ENCODE measurements around the gene ACOX3.

ACOX3 gene

GRCh38 chr4:8439168-8439567, 1.4 kb downstream of the ACOX3 start:
- Histone ChIP-seq H3K36me3 (ENCODE audit: insufficient read depth, low read length) (no peaks in the 10 kb centered on the region), H3K27me3 (ENCODE audit: insufficient read depth, low read length) (no peaks in the 10 kb centered on the region), H3K9me3 (ENCODE audit: low read length) (no peaks in the 10 kb centered on the region), H3K27ac (ENCODE audit: low read depth, low read length, poor library complexity, severe bottlenecking) (no peak overlapping the region), H3K4me2 (ENCODE audit: low read length) (peak overlapping the region; percentile 61), H4K20me1 (ENCODE audit: insufficient read depth, low read length) (no peaks in the 10 kb centered on the region), H3K9ac (ENCODE audit: low read length) (no peak overlapping the region), H3K4me3 (ENCODE audit: low read depth, low read length, poor library complexity, severe bottlenecking) (peak overlapping the region; percentile 86), H3K4me1 (ENCODE audit: insufficient read depth, low read length, severe bottlenecking) (peaks cover 55% of the 10 kb centered on the region), H2AFZ (ENCODE audit: low read length) (no peak overlapping the region), H3K79me2 (ENCODE audit: insufficient read depth, low read length) (0 out of 2 replicates have a peak, but pooled peaks cover 12% of the 10 kb centered on the region), H3F3A (ENCODE audit: insufficient read depth, low read length) (no peaks in the 10 kb centered on the region), H3K9me2 (ENCODE audit: low read depth, low read length) (no peaks in the 10 kb centered on the region)
- TF ChIP-seq EZH2 (IDR thresholded peaks at IDR 0.05; ENCODE audit: borderline replicate concordance, low read length), result no peak
- no peak for TF ChIP-seq CTCF (IDR thresholded peaks at IDR 0.05; ENCODE audit: low read length)

GRCh38 chr4:8438743-8439142, 1.8 kb downstream of the ACOX3 start:
- H3K27me3 ChIP-seq (ENCODE audit: insufficient read depth, low read length), result no peaks in the 10 kb centered on the region
- H3K4me3 ChIP-seq (ENCODE audit: low read depth, low read length, poor library complexity, severe bottlenecking), result no peak overlapping the region
- H3K4me2 ChIP-seq (ENCODE audit: low read length), result peak overlapping the region; percentile 61; the same call in 1 of the 2 replicates
- no peak overlapping the region for H2AFZ ChIP-seq (ENCODE audit: low read length)
- no peaks in the 10 kb centered on the region for H4K20me1 ChIP-seq (ENCODE audit: insufficient read depth, low read length)
- no peak overlapping the region for H3K27ac ChIP-seq (ENCODE audit: low read depth, low read length, poor library complexity, severe bottlenecking)
- H3K9ac ChIP-seq (ENCODE audit: low read length), result no peak overlapping the region
- no peak for TF ChIP-seq CTCF (IDR thresholded peaks at IDR 0.05; ENCODE audit: low read length)
- TF ChIP-seq EZH2 (IDR thresholded peaks at IDR 0.05; ENCODE audit: borderline replicate concordance, low read length), result no peak
- 0 out of 2 replicates have a peak, but pooled peaks cover 12% of the 10 kb centered on the region for H3K79me2 ChIP-seq (ENCODE audit: insufficient read depth, low read length)
- peaks cover 55% of the 10 kb centered on the region for H3K4me1 ChIP-seq (ENCODE audit: insufficient read depth, low read length, severe bottlenecking)
- no peaks in the 10 kb centered on the region for H3K9me2 ChIP-seq (ENCODE audit: low read depth, low read length)
- H3K36me3 ChIP-seq (ENCODE audit: insufficient read depth, low read length), result no peaks in the 10 kb centered on the region
- no peaks in the 10 kb centered on the region for H3F3A ChIP-seq (ENCODE audit: insufficient read depth, low read length)
- H3K9me3 ChIP-seq (ENCODE audit: low read length), result no peaks in the 10 kb centered on the region

GRCh38 chr4:8437281-8437680, 3.2 kb downstream of the ACOX3 start:
- TF ChIP-seq CTCF (IDR thresholded peaks at IDR 0.05; ENCODE audit: low read length) (no peak), EZH2 (IDR thresholded peaks at IDR 0.05; ENCODE audit: borderline replicate concordance, low read length) (no peak)
- Histone ChIP-seq H3K27me3 (ENCODE audit: insufficient read depth, low read length) (no peaks in the 10 kb centered on the region), H3K4me2 (ENCODE audit: low read length) (no peak overlapping the region), H3K79me2 (ENCODE audit: insufficient read depth, low read length) (0 out of 2 replicates have a peak, but pooled peaks cover 6% of the 10 kb centered on the region), H3K9ac (ENCODE audit: low read length) (no peak overlapping the region), H3K9me3 (ENCODE audit: low read length) (no peaks in the 10 kb centered on the region), H3F3A (ENCODE audit: insufficient read depth, low read length) (no peaks in the 10 kb centered on the region), H3K4me3 (ENCODE audit: low read depth, low read length, poor library complexity, severe bottlenecking) (no peak overlapping the region), H3K36me3 (ENCODE audit: insufficient read depth, low read length) (no peaks in the 10 kb centered on the region), H3K4me1 (ENCODE audit: insufficient read depth, low read length, severe bottlenecking) (peaks cover 43% of the 10 kb centered on the region), H3K9me2 (ENCODE audit: low read depth, low read length) (no peaks in the 10 kb centered on the region), H3K27ac (ENCODE audit: low read depth, low read length, poor library complexity, severe bottlenecking) (no peak overlapping the region), H2AFZ (ENCODE audit: low read length) (no peak overlapping the region), H4K20me1 (ENCODE audit: insufficient read depth, low read length) (no peaks in the 10 kb centered on the region)
